Prostate gland (tissue), 2 donors: Measurements from ENCODE around the gene C2orf42.

Source experiments
- POLR2A ChIP-seq: fragments of 450-650 bp; IDR thresholded peaks from one replicate; pipeline ENCODE4 v1.6.1; 2016; ENCODE audit warnings: antibody characterized with exemption, mild to moderate bottlenecking
- TF ChIP-seq, protein P1 (sequence below), 4 experiments: fragments of 200-600 bp in 2 of 4; fragments of 450-650 bp in 2 of 4; sonication (generic) in 2 of 4; IDR thresholded peaks; 1 replicate in 3 of 4; 2 replicates in 1 of 4; pipeline ENCODE4 v1.5.1; 2016 to 2019; ENCODE audit warnings: antibody characterized with exemption in 4 of 4, mild to moderate bottlenecking in 2 of 4, moderate library complexity in 2 of 4

DNA sequence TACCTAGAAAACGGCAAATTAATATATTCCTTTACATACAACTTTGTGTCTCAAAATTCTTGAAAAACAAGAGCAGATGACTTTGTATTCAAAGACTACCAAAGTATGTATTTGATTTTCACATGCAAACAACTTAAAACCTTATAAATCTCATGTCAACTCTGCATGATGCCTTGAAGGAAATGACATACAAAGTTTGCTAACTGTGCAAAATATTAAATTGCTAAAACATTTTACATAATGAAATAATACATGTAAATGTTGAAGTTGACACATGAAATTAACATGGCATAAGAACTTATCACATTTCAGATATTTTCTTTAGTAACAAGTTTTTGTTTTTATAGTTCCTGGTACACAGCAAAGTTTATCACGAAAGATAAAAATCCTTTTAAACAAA, 20.8 kb upstream of the C2orf42 start:
- TF ChIP-seq, protein P1, sequence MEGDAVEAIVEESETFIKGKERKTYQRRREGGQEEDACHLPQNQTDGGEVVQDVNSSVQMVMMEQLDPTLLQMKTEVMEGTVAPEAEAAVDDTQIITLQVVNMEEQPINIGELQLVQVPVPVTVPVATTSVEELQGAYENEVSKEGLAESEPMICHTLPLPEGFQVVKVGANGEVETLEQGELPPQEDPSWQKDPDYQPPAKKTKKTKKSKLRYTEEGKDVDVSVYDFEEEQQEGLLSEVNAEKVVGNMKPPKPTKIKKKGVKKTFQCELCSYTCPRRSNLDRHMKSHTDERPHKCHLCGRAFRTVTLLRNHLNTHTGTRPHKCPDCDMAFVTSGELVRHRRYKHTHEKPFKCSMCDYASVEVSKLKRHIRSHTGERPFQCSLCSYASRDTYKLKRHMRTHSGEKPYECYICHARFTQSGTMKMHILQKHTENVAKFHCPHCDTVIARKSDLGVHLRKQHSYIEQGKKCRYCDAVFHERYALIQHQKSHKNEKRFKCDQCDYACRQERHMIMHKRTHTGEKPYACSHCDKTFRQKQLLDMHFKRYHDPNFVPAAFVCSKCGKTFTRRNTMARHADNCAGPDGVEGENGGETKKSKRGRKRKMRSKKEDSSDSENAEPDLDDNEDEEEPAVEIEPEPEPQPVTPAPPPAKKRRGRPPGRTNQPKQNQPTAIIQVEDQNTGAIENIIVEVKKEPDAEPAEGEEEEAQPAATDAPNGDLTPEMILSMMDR (IDR thresholded peaks at IDR 0.05), result no peak
- no peak for TF ChIP-seq POLR2A
